HG03460 (cell line): ENCODE data around the gene EBNA1BP2.
"Not testable (repeated sequence)": the region's sequence is repeated elsewhere in the genome, so short reads cannot be mapped to it uniquely, and the experiment has no call there.

Experiments used
- ATAC-seq: cut with Tn5 transposase; IDR thresholded peaks from one replicate; pipeline ENCODE4 v1.9.1; 2021; ENCODE audit not compliant: unreplicated experiment

The EBNA1BP2 gene

GRCh38 chr1:43171876-43172526, at the start of gene EBNA1BP2, which contains the start of gene CFAP57:
TSS of gene EBNA1BP2 (minus strand) at chr1:43172290. CDS start at chr1:43172118, 172 bp downstream.
TSS of gene CFAP57 (plus strand) at chr1:43172330. CDS start at chr1:43172754, 424 bp downstream.
- ATAC-seq: peak; percentile 81

GRCh38 chr1:43221797-43222196, 49.7 kb upstream of the EBNA1BP2 start:
- ATAC-seq: no peak

- ATAC-seq: peak; percentile 68
Observed at GRCh38 chr1:43220905-43221778, 49.1 kb upstream of the EBNA1BP2 start.

GRCh38 chr1:43217747-43218146, 45.7 kb upstream of the EBNA1BP2 start:
- ATAC-seq: no peak

GRCh38 chr1:43214501-43215444, 42.7 kb upstream of the EBNA1BP2 start:
- ATAC-seq: no peak

- ATAC-seq: not testable (repeated sequence)
Observed at GRCh38 chr1:43208277-43208676, 36.2 kb upstream of the EBNA1BP2 start.

- no peak for ATAC-seq
Observed at GRCh38 chr1:43207229-43207853, 35.3 kb upstream of the EBNA1BP2 start.

- ATAC-seq: no peak
Observed at GRCh38 chr1:43206600-43207228, 34.6 kb upstream of the EBNA1BP2 start.

GRCh38 chr1:43205671-43206070, 33.6 kb upstream of the EBNA1BP2 start:
- ATAC-seq: no peak

GRCh38 chr1:43204394-43204793, 32.3 kb upstream of the EBNA1BP2 start:
- ATAC-seq: no peak

GRCh38 chr1:43203859-43204258, 31.8 kb upstream of the EBNA1BP2 start:
- ATAC-seq: no peak

- no peak for ATAC-seq
Observed at GRCh38 chr1:43199093-43199726, 27.1 kb upstream of the EBNA1BP2 start.

- no peak for ATAC-seq
Observed at GRCh38 chr1:43197343-43198127, 25.4 kb upstream of the EBNA1BP2 start.

GRCh38 chr1:43194509-43194908, 22.4 kb upstream of the EBNA1BP2 start:
- ATAC-seq: no peak

- no peak for ATAC-seq
Observed at GRCh38 chr1:43188106-43188505, 16.0 kb upstream of the EBNA1BP2 start.

GRCh38 chr1:43184995-43185394, 12.9 kb upstream of the EBNA1BP2 start:
- ATAC-seq: no peak

- no peak for ATAC-seq
Observed at GRCh38 chr1:43184388-43184787, 12.3 kb upstream of the EBNA1BP2 start.

GRCh38 chr1:43177691-43178090, 5.6 kb upstream of the EBNA1BP2 start:
- no peak for ATAC-seq

- no peak for ATAC-seq
Observed at GRCh38 chr1:43174873-43175272, 2.8 kb upstream of the EBNA1BP2 start.
